GM21423 (cell line): Measurements from ENCODE around the gene TTC34.
"Not testable (repeated sequence)": the region's sequence is repeated elsewhere in the genome, so short reads cannot be mapped to it uniquely, and the experiment has no call there.

ENCODE experiments used
- ATAC-seq: cut with Tn5 transposase; IDR thresholded peaks from one replicate; pipeline ENCODE4 v1.9.1; 2021; ENCODE audit warnings: mild to moderate bottlenecking, moderate library complexity; ENCODE audit not compliant: unreplicated experiment

TTC34 gene

DNA sequence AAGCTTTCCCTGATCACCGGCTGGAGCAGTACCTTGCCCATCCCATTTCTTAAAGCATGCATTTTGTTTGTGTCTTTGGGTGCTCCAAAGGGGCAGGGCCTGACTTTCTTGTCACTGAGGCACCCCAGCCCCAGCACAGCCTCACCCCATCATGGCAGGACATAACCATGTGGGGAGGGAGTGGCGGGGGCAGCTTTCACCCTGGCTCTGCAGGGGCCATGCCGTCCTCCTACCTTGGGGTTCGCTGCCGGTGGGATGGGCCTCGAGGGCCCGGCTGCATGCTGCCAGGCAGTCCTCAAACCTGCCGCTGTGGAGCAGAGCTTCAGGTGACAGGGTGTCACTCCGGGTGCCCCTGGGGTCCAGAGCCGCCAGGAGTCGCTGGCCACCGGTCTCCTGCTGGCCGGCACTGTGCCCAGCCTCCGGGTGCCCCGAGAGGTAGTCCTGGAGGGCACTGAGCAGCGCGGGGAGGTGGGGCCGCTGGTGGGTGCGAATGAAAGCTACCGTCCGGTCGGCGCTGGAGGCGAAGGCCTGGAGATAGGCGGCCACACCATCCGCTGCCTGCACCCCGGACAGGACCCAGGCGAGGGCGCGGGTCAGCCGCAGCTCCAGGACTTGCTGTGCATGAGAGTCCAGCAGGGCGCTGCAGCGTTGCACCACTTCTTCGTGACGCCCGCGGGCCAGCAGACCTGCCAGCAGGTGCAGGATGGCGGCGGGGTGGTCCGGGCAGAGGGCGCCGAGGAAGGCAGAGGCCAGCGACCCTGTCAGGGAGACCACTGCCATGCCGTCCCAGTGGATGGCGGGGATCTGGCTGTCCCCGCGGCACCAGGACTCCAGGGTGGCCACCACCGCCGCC lies 1.5 kb downstream of the TTC34 start:
- no peak for ATAC-seq

DNA sequence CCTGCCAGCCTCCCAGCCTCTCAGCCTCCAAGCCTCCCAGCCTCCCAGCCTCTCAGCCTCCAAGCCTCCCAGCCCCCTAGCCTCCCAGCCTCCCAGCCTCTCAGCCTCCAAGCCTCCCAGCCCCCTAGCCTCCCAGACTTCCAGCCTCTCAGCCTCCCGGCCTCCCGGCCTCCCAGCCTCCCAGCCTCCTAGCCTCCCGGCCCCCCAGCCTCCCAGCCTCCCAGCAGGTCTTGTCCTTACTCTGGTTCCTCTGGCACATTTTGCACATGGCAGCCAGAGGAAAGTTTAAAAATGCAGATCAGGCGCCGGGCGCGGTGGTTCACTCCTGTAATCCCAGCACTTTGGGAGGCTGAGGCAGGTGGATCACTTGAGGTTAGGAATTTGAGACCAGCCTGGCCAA lies 2.5 kb downstream of the TTC34 start:
- ATAC-seq, result not testable (repeated sequence)

DNA sequence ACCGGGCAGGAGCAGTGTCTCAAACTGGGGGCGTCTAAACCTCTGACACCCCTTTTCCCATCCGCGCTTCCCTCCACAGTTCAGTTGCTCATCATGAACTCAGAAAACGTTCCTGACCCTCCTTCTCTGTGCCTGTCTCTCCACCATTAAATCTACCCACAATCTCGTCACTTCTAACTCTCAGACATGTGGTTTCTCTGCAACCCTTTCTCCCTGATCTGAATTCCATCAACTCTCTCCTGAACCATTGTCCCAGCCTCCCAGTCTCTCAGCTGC lies 3.8 kb downstream of the TTC34 start:
- ATAC-seq, result no peak

DNA sequence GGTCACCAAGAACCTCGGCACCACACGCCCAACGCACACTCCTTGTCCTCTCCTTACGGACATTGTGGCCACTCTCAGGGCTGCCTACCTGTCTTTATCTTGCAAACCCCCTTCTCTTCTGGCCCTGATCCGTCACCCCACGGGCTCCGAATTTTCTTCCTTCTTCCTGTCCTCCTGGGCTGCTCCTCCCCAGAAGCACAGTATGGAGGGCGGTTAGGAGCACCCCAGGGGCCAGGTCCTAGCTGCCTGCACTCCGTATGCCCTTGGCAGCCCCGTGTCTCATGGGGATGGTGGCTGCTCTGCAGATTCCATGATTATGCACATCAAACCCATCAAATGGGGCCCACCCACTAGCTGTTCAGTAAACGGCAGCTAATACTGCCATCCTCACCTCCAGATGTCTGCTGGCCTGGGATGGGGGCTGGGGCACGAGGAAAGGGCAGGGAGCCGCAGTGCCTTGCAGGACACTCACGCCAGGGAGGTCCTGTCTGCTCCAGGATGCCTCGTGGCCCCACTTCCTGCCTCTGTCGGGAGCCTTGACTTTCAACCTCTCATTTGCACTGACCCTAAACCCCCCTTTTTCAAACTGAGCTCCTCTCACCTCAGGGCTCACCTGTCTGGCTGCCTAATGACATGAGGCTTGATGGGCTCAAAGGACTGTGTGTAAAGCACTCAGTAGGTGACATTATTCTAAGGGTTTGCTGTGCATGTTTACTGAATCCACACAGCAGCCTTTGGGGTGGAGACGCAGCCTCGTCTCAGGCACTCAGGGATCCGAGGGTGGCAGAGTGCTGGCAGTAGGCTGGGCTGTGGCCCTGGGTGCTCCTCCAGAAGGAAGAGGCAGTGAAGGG lies 4.4 kb downstream of the TTC34 start:
- no peak for ATAC-seq

DNA sequence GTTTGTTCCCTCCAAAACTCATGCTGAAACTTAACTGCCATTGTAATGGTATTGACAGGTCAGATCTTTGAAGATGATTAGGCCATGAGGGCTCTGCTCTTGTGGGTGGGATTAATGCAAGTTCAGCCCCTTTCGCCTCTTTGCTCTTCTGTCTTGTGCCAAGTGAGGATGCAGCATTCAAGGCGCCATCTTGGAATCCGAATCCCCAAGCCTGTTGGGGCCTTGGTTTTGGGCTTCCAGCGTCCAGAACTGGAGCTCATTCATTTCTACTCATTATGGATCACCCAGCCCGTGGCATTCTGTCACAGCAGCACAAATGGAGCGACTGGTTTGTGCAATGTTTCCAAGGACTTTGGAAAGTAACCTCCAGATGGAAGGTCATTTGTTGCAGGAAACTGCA lies 5.6 kb downstream of the TTC34 start:
- no peak for ATAC-seq

DNA sequence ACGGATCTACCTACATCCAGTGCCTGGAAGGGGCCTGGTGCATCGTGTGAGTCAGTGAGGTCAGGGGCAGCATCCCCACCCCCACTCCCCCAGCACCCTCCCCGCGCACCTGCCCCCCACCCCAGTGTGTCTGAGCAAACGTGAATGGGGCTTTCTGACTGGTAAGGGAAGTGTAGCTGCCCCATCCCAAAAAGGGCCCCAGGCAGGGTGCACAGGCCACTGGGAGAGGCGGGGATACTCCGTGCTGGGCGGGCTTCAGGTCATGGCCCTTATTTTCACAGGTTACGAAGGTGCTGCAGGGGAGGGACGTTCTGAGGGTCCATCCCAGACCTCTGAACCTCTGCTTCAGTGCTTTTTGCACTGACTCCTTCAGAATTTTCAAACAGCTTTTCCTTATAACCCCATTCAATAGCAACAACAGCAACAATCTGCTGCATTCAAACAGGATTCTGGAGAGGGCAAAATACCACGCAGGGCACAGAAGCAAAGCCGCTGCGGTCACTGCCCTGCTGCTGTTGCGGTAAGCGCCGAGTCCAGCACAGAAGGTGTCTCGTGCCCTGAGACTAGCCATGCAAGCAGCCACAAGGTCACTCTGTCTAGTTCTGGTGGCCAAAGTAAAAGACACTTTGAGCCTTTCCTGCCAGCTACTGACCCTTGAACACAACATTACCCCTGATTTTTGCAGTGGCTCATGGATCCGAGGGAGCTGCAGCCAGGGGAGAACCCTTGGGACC lies 10.3 kb downstream of the TTC34 start:
- no peak for ATAC-seq

DNA sequence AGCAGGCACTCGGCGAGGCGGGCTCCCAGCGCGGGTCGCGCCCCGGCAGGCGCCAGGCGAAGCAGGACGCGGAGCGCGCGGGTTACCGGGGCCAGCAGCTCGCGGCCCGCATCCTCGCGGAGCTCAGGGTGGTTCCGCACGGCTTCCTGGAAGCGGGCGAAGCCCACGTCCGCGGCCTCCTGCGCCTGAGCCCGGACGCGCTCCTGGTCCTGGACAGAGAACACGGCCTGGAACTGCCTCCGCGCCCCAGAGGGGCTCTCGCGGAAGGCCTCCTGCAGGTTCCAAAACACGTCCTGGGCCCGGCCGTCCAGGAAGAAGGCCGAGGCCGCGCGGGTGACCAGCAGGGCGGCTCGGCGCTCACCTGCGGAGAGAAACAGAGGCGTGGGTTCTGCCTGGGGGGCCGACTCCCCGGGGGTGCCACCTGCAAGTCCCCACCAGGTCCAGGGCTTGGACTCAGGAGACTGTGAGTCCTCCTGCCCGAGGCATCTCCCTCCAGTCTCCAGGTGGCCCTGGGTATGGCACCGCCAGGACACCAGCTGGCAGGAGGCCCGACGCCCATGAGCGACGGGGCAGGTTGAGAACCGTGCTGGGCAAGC lies 11.4 kb downstream of the TTC34 start:
- no peak for ATAC-seq

DNA sequence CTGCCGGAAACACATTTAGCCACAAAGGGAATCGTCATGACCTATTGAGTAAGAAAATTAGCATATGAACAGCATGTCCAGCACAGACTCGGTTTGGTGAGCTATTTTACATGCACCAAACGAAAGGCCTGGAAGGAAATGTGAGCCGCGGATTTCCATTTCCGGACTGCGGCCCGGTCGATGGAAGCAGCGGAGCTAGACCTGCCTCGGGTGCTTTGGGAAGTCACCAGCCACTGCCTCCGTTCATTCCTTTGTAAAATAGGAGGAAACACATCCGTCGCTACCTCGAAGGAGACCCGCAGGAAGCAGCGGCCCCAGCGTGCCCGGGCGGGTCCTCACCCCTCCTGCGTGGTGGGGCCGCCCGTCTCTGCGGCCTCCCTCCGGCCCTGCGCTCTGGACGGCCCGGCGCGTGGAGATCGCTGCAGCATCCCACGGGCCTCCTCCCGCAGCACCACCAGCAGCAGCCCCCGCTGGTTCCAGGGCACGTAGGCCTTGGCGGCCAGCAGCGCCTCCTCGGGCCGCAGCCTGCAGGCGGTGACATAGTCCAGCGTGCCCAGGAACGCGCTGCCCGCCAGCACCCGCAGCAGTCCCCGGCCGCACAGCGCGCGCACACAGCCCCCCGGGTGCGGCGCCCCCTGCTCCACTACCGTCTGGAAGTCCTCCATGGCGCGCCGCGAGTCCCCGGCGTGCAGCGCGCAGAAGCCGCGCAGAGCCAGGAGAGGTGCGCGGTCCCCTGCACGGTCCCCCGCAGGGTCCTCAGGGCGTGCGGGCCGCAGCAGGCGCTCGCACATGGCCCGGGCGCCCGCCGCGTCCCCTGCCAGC lies 12.1 kb downstream of the TTC34 start:
- no peak for ATAC-seq

DNA sequence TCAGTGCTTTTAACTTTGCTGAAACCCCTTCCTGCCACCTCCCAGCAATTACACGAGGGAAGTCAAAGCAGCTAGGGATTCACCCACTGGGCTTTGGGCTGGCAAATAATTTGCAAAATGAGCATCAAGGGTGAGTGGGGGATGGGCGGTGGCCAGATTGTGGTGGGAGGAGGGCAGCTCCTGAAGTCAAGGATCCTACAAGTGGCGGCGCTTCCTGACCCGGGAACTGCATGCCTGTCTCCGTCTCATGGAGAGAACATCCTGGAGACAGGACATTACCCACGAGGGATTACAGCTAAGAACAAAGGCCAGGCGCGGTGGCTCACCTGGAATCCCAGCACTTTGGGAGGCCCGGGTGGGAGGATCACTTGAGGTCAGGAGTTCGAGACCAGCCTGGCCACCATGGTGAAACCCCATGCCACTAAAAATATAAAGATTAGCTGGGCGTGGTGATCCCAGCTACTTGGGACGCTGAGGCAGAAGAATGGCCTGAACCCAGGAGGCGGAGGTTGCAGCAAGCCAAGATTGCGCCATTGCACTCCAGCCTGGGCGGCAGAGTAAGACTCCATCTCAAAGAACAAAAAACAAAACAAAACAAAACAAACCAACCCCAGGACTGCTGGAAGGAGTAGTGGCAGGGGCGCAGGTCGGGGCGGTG lies 12.9 kb downstream of the TTC34 start:
- no peak for ATAC-seq

DNA sequence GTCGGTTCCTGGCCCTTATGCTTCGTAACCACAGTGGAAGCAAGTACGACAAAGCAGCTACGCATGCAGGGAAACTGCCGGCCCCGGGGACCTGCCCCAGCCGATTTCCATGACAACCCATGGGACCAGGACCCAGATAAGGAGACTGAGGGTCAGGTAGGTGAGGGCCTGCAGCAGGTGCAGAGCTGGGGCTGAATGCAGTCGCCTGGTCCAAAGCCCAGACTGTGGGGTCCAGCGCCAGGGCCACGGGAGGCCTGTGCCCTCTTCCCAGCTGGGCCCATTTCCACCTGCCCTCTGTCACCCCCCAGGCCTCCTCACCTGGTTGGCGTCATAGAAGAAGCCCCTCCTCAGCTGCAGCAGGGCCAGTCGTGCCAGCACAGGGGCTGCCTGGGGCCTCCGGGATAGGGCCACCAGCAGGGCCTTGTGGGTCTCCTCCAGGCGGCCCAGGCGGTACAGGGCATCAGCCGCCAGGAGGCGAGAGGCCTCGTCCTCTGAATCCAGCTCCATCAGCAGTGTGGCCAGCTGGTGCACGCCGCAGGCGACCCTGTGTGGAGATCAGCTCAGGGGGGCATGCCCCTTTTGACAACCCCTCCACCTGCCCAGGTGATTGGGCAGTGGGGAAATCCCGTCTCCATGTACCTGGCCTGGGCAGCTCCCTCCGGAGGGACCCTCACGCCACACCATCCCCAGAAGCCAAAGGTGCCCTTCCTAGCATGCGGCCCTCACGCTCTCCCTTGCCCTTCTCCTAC lies 14.2 kb downstream of the TTC34 start:
- ATAC-seq, result no peak

DNA sequence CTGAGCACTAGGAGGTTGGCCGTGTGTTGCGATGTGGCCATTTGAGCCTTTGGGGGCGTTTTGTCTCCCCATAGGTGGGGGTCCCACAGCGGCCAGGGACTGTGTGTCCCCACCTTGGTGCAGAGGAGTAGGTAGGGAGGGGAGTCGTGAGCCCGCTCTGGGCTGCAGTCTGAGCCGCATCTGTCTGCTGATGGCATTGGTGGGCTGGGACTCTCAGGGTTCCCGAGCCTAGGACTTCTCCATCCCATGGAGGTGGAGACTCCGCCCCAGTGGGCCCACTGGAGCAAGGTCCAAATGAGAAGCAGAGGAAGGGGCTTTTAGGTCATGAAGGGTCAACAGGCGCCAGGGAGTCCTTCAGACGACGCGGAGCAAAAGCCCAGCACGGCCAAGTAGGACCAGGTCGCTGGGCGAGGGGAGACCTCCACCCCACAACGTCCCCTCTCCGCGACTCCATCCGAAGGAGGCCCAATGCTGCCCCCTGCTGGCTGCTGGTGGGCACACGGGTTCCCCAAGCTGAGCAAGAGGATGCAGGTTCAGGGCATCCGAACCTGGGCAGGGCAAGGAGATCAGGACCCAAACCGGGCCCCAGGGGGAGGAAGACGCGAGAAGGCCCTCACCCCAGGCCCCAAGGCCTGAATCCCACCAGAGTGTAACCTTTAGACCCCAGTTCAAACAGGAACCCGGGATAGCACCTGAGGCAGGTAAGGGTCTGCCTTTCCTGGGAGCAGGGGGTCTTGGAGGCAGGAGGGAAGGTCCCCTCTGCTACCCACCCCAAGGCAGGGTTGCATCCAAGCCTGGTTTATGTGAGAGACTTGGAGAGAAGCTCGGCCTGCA lies 14.9 kb downstream of the TTC34 start:
- ATAC-seq, result no peak

DNA sequence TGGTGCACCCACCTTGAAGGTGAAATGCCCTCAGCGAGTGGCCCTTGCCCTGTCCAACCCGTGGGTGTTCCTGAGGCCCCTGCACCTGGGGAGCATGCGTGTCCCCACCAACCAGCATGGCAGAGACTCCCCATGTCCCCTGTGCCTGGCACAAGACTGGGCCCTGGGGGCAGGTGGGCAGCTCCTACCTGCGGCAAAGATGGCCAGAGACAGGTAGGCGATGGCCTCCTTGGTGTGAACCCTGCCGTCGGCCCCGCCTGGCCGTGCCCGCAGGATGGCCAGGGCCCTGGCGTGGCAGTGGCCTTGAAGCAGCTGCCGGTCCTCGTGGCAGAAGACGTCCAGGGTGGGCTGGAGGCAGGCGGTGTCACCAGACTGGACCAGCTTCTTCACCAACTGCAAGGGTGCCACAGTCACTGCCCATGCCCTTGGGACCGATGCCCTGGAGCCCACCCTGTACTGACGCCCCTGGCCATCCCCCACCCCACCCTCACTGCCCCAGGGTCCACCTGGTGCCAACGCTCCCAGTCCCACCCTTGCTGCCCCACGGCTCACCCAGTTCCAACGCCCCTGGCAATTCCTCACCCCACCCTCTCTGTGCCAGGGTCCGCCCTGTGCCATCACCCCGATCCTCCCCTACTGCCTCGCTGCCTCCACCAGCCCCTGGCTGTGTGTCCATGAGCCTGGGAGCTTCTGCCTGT lies 15.7 kb downstream of the TTC34 start:
- ATAC-seq, result no peak

DNA sequence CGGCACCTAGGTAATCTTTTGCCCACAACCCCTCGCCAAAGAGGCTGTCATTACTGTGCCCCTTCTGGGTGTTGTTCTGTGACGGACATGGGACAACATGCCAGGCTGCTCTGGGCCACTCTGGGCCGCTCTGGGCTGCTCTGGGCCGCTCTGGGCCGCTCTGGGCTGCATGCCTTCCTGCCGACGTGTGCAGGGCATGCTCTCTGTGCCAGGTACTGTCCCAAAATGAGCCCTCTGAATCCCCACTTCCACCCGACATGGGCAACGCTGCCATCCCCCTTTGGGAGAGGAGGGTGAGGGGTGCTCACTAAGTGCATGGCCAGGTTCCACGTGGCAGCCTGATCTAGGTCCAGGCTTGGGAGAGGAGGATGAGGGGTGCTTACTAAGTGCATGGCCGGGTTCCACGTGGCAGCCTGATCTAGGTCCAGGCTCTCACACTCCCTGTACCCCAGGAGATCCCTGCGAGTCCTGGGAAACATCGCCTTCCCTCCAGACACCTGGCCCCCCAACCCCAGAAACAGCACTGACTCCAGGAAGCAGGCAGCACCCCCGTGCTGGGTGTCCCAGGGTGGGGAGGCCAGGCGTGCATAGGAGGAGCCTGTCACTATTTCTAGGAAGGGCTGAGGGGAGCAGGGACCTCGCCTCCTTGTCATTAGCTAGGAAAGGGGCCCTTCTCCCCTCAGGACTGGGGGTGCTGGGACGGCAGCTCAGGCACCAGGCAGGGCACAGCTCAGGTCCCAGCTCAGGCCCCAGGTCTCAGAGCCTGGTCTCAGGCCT lies 16.5 kb downstream of the TTC34 start:
- no peak for ATAC-seq

DNA sequence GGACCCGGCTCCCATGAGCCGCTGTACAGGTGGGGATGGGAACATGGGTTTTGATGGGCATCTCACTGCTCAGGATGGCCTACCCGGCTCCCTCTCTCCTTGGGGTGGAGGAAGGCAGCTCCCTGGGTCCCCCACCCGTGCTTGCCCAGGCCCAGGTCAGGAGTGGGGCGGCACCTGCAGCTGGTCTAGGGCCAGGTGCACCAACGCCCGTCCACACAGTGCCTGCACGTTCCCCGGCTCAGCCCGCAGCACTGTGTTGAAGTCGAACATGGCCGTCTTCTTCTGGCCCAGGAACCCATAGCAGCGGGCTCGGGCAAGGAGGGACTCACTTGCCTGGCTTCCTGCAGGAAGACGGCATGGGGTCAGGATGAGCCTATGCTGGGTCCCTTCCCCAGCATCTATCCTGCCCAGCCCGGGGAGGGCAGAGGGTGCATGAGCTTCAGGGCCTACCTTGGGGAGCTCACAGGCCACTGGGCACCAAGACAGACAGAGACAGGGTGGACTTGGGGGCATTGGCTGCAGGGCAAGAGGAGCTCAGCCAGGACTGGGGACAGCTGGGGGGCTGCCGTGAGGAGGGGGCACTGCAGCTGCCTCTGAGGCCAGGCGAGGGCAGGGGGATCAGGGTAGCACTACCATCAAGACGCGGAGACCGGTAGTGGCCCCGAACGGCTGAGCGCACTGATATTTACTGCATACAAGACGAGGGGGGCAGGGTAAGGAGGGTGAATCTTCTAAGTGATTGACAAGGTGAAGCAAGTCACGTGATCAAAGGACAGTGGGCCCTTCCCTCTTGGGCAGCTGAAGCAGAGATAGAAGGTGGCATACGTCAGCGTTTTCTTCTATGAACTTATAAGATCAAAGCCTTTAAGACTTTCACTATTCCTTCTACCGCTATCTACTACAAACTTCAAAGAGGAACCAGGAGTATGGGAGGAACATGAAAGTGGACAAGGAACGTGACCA lies 17.8 kb downstream of the TTC34 start:
- ATAC-seq, result no peak

DNA sequence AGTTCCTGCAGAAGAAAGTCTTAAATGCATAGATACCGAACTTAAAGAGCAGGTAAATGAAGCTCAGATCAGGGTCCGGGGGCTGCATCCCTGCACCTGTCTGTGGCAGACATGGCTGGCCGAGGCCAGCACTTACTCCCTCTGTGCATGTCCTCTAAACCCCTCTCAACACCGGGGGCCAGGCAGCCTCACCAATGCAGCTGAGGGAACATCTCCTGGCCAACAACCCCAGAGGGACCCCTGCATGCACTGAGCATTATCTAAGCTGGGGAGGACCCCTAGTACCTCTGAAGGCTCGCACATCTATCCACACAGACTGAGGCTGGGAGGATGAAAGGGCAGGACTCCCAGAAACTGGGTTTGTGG lies 18.4 kb downstream of the TTC34 start:
- ATAC-seq, result no peak

DNA sequence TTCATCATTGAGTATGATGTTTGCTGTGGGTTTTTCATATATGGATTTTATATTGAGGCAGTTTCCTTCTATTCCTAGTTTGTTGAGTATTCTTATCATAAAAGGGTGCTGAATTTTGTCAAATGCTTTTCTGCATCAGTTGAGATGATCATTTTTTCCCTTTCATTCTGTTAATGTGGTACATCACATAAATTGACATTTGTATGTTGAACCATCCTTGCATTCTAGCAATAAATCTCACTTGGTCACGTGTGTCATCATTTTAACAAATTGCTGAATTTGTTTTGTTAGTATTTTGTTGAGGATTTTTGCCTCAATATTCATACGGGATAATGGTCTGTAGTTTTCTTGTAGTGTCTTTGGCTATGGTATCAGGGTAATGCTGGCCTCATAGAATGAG lies 19.9 kb downstream of the TTC34 start:
- no peak for ATAC-seq
